NCI-H460 (cell line): ENCODE data around the gene CCDC102B. TPM values are rescaled to one million over a fixed set of nuclear protein-coding genes. Genes with fewer than 3 reads are reported as not detected.

Experiments
- DNase-seq: peaks from one replicate; pipeline ENCODE4 v3.0.0-alpha.2; 2016; ENCODE audit warnings: low read depth; ENCODE audit errors: extremely low read depth
- small RNA-seq, 2 experiments: library from RNA; depleted of rRNA; stranded (forward); fragments of <200 nt; gene quantifications; one replicate each; pipeline ENCODE3, GENCODE V24; 2014
- total RNA-seq: library from RNA; depleted of rRNA; stranded (reverse); fragments of >200 nt; shearing (Covaris generic); gene quantifications from 2 replicates; pipeline ENCODE4 v1.2.3, GENCODE V29; 2014; rRNA removed

The CCDC102B gene
- total RNA-seq, 1 experiment from 2014 or later, result 8.5 TPM

GRCh38 chr18:69044215-69044614 lies 246.3 kb downstream of the CCDC102B start:
- DNase-seq, result no peak

GRCh38 chr18:69064063-69064462 lies 266.2 kb downstream of the CCDC102B start:
- DNase-seq, result no peak

GRCh38 chr18:69067048-69067447 lies 269.2 kb downstream of the CCDC102B start:
- no peak for DNase-seq

DNA sequence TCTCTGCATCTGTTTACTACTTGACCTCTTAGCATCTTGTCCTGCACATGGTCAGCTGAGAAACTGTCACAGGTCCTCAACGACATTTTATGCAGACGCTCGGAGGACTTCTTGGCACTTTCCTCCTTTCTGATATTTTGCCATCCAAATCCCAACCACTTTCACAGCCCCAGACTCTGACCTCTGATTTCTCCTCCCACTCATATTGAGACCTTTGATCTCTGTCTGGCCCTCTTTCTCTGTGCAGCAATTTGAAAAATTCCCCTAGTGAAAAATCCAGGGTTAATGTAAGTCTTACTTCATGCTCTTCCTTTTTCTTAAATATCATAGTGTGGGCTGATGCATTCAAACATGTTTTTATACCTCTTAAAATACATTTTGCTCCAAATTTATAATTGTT lies 273.8 kb downstream of the CCDC102B start:
- no peak for DNase-seq

DNA sequence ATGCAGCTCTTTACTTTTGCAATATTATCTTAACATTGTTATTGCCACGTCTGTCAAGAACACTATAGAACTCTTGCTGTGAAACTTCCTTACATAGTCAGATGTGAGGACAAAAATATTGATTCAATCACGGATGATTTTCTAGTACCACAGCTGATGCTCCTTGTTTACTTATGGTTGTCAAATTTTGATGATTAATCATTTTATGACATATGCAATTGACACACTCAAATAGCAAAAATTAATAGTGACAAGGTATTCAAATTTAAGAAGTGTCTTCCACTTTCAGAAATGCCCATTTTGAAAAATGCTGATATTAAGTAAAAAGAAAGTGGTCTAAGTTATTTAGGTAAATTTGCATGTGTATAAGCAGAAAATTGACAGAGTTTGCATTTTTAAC lies 284.0 kb downstream of the CCDC102B start:
- DNase-seq, result no peak

DNA sequence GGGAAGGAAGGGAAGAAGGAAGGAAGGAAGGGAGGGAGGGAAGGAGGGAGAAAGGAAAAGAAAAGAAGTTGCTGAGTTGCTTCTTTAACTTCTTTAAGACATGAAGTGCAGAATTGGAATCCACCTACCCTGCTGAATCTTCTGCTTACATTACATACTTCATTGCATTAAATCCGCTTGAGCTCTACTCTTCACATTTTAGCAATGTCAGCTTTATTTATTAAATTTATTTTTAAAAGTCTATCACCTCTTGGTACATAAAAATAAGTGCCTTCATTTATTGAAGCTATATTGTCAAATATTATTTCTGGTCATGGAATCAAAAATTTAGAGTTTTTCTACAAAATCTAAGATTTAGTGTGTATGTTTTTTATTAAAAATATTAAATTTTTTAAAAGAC lies 284.6 kb downstream of the CCDC102B start:
- no peak for DNase-seq

DNA sequence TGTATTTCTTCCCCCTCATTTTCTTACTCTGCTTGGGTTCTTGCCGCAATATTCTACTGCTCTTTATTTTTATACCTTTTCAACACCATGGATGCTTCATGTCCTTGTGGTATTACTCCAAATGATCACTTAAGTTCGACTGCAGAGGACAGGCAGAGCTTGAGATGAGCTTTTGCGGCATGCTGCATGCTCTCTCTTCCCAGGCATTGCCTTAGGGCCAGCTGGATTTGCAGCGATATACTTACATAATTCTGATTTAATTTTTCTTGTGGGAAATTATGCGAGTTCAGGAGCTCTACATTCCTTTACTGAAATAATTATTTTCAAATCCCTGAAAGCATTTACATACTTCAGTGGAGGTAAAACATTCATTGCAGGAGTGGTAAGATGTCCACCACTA lies 288.1 kb downstream of the CCDC102B start:
- no peak for DNase-seq

GRCh38 chr18:69088973-69089372 lies 291.1 kb downstream of the CCDC102B start:
- DNase-seq, result no peak

DNA sequence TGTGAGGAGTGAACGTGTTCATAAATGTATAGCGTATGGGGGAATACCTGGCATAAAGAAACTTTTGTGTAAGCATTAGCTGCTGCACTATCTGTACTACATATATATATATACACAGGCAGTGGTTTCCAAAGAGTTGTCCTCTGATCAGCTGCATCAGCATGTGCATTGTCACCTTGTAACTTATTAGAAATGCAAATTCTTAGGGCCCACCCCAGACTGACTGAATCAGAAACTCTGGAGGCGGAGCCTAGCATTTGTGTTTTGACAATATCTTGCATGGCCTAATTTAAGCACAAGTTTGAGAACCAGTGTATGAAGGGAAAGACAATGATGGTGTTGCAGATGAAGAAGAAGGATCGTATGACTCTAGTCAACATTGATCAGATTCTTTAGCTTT lies 299.5 kb downstream of the CCDC102B start:
- DNase-seq, result no peak

GRCh38 chr18:69102959-69103358 lies 305.1 kb downstream of the CCDC102B start:
- DNase-seq, result no peak

Small RNA genes within 50 kb of the gene (small RNA-seq; reads per million reads assigned to genes)
- 0.06 to 0.23 reads per million in 2 experiments for gene RNU6-39P

Other genes with a start within 250 kb of the CCDC102B start
- 68.0 and 78.7 TPM in 2 replicates for gene TMX3, start 83.0 kb upstream of the CCDC102B start, total RNA-seq